Spleen (tissue), 11 donors: Measurements from ENCODE around the gene LRP2. TPM values are rescaled to one million over a fixed set of nuclear protein-coding genes. Genes with fewer than 3 reads are reported as not detected.

Experiments
- DNase-seq: peaks from one replicate; pipeline ENCODE4 v3.0.0-alpha.2; 2020
- H3K27ac ChIP-seq, 8 donors: fragments of 200-600 bp; sonication (generic) in 7 of 8; 1 replicate in 4 of 8; 2 replicates in 4 of 8; pipeline versions ENCODE4 v1.5.0 to v1.8.0; 2016 to 2021; ENCODE audit warnings: inconsistent platforms in 4 of 8, mild to moderate bottlenecking in 4 of 8, moderate library complexity in 1 of 8
- H3K27me3 ChIP-seq, 7 donors: fragments of 200-600 bp; sonication (generic) in 6 of 7; replicated peaks in 1 of 7; 1 replicate in 4 of 7; 2 replicates in 3 of 7; pipeline versions ENCODE4 v1.5.0 to v1.8.0; 2016 to 2021; ENCODE audit warnings: inconsistent platforms in 3 of 7, mild to moderate bottlenecking in 1 of 7
- H3K36me3 ChIP-seq, 6 donors: fragments of 200-600 bp; sonication (generic) in 5 of 6; 1 replicate in 4 of 6; 2 replicates in 2 of 6; pipeline versions ENCODE4 v1.5.0 to v1.8.0; 2016 to 2021; ENCODE audit warnings: inconsistent platforms in 2 of 6
- H3K4me1 ChIP-seq, 6 donors: fragments of 200-600 bp; sonication (generic) in 5 of 6; 1 replicate in 3 of 6; 2 replicates in 3 of 6; pipeline versions ENCODE4 v1.5.0 to v1.8.0; 2016 to 2021; ENCODE audit warnings: inconsistent platforms in 3 of 6
- H3K4me3 ChIP-seq, 8 donors: fragments of 200-600 bp; sonication (generic) in 7 of 8; 1 replicate in 4 of 8; 2 replicates in 4 of 8; pipeline versions ENCODE4 v1.5.0 to v1.8.0; 2016 to 2021; ENCODE audit warnings: inconsistent platforms in 4 of 8, mild to moderate bottlenecking in 4 of 8, moderate library complexity in 2 of 8
- H3K9me3 ChIP-seq, 8 donors: fragments of 200-600 bp; sonication (generic) in 7 of 8; 1 replicate in 4 of 8; 2 replicates in 4 of 8; pipeline versions ENCODE4 v1.5.0 to v1.8.0; 2016 to 2021; ENCODE audit warnings: inconsistent platforms in 4 of 8
- POLR2A ChIP-seq, 3 donors: fragments of 450-650 bp; IDR thresholded peaks; one replicate each; pipeline ENCODE4 v1.5.1; 2017; ENCODE audit warnings: antibody characterized with exemption in 3 of 3, mild to moderate bottlenecking in 1 of 3
- POLR2AphosphoS5 ChIP-seq, 3 donors: sonication (generic); formaldehyde crosslinking; IDR thresholded peaks; one replicate each; pipeline ENCODE4 v1.5.1; 2017; ENCODE audit warnings: antibody characterized with exemption in 3 of 3
- WGBS, 5 donors: extraction: QIAGEN DNeasy Blood & Tissue Kit in 3 of 5; methylation state at CpG; one replicate each; pipeline versions ENCODE4 v1.1.5 to v1.1.7; 2013 to 2018; 5-methylcytosine and 5-hydroxymethylcytosine counted together
- intact Hi-C: fragments of 100-400 bp; cut with DNase I; formaldehyde crosslinking; loops from one replicate; pipeline ENCODE4 v1.15.0; 2023; ENCODE audit warnings: low total_unique reads
- polyA plus RNA-seq, 3 donors: library from polyadenylated mRNA; stranded (reverse); fragments of 200-250 nt; gene quantifications; one replicate each; pipeline ENCODE4 v1.2.1, GENCODE V29; 2013
- total RNA-seq, 7 donors: library from RNA; depleted of rRNA in 3 of 7; stranded (reverse); fragments of >200 nt in 3 of 7; fragmentation: NEBNext Ultra II Directional in 4 of 7; extraction: Animal tissue kit (Norgen Biotek cat#: 25700) in 4 of 7; gene quantifications; one replicate each; pipeline versions ENCODE4 v1.1.0 to v1.2.1, GENCODE V29; 2016 to 2021
- TF ChIP-seq, protein P1 (sequence below), 11 experiments: fragments of 200-600 bp in 7 of 11; fragments of 450-650 bp in 4 of 11; sonication (generic) in 4 of 11; IDR thresholded peaks in 8 of 11; conservative IDR thresholded peaks in 3 of 11; 1 replicate in 7 of 11; 2 replicates in 4 of 11; pipeline versions ENCODE4 v1.4.0 to v1.8.0; 2016 to 2021; ENCODE audit warnings: antibody characterized with exemption in 11 of 11, inconsistent platforms in 4 of 11, mild to moderate bottlenecking in 1 of 11
- donor health status: healthy with polysubstance abuse.
- donor health status: DM: no; HTN: no; CAD: no; lungs with moderate emphysema.
- donor health status: DM: no; HTN: no; CAD: no.
- donor health status: Bipolar disorder and iron deficiency.
- donor health status: healthy.
- donor health status: DM: no; HTN: no; CAD: no.
- donor health status: DM: yes; HTN: yes; CAD: no.

LRP2 gene
- total and polyA plus RNA-seq, 10 donors = not detected

DNA sequence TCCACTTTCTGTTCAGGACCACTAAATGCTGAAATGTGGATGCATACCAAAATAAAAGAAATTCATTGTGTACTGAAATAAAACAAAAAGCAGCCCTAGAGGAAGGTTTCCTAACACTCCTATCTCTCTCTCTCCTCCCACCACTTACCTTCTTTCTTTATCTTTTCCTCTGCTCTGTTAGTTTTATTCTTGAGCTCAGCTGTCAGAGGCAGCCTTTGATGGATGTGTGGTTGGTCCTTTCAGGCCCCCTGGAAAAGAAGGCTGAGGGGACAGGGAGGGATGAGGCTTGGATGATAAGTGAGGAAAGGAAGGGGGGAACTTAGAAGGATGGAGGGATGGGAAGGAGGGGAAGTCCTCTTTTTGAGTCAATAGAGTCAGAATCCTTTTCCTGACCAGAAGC, 245.3 kb downstream of the LRP2 start:
- intact Hi-C loops = no loop called here
- no peak overlapping the region for H3K4me3 ChIP-seq
- no peaks in the 10 kb centered on the region for H3K27me3 ChIP-seq
- no peaks in the 10 kb centered on the region for H3K9me3 ChIP-seq
- DNase-seq = no peak
- H3K36me3 ChIP-seq = no peaks in the 10 kb centered on the region
- H3K27ac ChIP-seq = no peak overlapping the region
- TF ChIP-seq, protein P1, sequence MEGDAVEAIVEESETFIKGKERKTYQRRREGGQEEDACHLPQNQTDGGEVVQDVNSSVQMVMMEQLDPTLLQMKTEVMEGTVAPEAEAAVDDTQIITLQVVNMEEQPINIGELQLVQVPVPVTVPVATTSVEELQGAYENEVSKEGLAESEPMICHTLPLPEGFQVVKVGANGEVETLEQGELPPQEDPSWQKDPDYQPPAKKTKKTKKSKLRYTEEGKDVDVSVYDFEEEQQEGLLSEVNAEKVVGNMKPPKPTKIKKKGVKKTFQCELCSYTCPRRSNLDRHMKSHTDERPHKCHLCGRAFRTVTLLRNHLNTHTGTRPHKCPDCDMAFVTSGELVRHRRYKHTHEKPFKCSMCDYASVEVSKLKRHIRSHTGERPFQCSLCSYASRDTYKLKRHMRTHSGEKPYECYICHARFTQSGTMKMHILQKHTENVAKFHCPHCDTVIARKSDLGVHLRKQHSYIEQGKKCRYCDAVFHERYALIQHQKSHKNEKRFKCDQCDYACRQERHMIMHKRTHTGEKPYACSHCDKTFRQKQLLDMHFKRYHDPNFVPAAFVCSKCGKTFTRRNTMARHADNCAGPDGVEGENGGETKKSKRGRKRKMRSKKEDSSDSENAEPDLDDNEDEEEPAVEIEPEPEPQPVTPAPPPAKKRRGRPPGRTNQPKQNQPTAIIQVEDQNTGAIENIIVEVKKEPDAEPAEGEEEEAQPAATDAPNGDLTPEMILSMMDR (IDR thresholded peaks at IDR 0.05 in 8 of 11, conservative IDR thresholded peaks at IDR 0.05 in 3 of 11) = no peak
- TF ChIP-seq POLR2AphosphoS5 (IDR thresholded peaks at IDR 0.05) = no peak
- TF ChIP-seq POLR2A (IDR thresholded peaks at IDR 0.05) = no peak
- H3K4me1 ChIP-seq = no peaks in the 10 kb centered on the region

DNA sequence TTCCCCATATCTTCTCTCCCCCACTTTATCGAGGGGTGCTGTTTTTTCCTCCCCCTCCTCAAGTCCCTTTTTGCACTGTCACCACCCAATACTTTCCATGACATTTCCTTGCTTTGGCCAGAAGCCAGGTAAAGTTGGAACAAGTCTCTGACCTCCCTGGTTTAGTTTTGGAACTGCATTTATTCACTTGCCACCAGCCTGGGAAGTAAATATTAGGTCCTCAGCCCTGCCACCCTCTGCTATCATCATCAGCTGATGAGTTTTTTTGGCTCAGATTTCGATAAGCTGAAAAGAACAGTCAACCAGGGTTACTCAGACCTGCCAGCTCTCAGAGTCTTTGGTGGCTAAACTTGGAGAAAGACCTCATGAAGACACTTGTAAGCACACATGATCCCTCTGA, 246.0 kb downstream of the LRP2 start:
- Histone ChIP-seq H3K27ac (no peak overlapping the region), H3K27me3 (no peaks in the 10 kb centered on the region), H3K4me1 (no peaks in the 10 kb centered on the region), H3K36me3 (no peaks in the 10 kb centered on the region), H3K9me3 (no peaks in the 10 kb centered on the region), H3K4me3 (no peak overlapping the region)
- no peak for TF ChIP-seq POLR2AphosphoS5 (IDR thresholded peaks at IDR 0.05)
- TF ChIP-seq, protein P1 (IDR thresholded peaks at IDR 0.05 in 8 of 11, conservative IDR thresholded peaks at IDR 0.05 in 3 of 11) = no peak
- TF ChIP-seq POLR2A (IDR thresholded peaks at IDR 0.05) = no peak
- WGBS, 5 donors = 40 to 54% (median 42%) methylated on average over 2 of the region's 2 CpGs
- DNase-seq = no peak
- intact Hi-C loops = no loop called here

DNA sequence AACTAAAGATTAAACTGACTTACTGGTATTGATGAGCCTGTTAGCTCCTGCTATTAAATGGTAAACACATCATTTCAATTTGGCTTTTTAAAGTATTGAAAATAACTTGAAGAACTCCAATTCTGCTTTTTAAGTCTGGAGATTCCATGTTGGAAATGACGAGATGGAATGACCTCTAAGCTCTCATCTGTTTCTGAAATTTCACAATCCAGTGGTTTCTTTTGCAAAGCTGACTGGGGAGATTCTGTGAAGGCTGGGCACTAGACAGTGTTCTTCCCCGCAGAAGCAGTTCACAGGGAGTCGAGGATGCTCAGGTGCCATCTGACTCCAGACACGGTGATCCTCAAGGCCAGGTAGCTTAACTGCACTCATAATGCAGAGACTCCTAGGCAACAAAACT, 248.3 kb downstream of the LRP2 start:
- TF ChIP-seq, protein P1 (IDR thresholded peaks at IDR 0.05 in 8 of 11, conservative IDR thresholded peaks at IDR 0.05 in 3 of 11) = no peak
- no peak for TF ChIP-seq POLR2A (IDR thresholded peaks at IDR 0.05)
- no peak for TF ChIP-seq POLR2AphosphoS5 (IDR thresholded peaks at IDR 0.05)
- Histone ChIP-seq H3K9me3 (no peaks in the 10 kb centered on the region), H3K27ac (no peak overlapping the region), H3K4me3 (no peak overlapping the region), H3K27me3 (peaks cover 0 to 17% (median 0%) of the 10 kb centered on the region in 7 donors), H3K36me3 (no peaks in the 10 kb centered on the region), H3K4me1 (peaks cover 0 to 21% (median 15%) of the 10 kb centered on the region in 6 donors)
- intact Hi-C loops = no loop called here
- 55 to 82% (median 69%) methylated on average over 4 of the region's 4 CpGs for WGBS, 5 donors
- DNase-seq = no peak

DNA sequence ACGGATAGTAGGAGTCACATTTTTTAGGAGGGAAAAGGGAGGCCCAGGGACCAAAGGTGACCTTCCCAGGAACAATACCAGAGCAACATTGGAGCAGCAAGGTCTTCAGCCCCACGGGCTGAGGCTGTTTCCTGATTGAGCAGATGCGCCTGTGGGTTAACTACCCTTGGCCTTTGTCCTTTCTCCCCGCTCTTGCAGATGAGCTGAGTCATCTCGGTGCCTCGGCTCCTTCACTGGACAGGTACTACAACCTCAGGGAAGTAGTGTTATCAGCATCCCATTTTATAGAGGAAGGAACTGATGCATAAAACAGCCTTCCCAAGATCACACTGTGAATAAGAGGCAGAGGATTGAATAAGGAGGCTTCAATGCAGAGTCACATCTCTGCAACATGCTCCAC, 249.5 kb downstream of the LRP2 start:
- no peaks in the 10 kb centered on the region for H3K9me3 ChIP-seq
- no peak for DNase-seq
- intact Hi-C loops = no loop called here
- no peaks in the 10 kb centered on the region for H3K36me3 ChIP-seq
- TF ChIP-seq POLR2AphosphoS5 (IDR thresholded peaks at IDR 0.05) (no peak), POLR2A (IDR thresholded peaks at IDR 0.05) (no peak)
- TF ChIP-seq, protein P1 (IDR thresholded peaks at IDR 0.05 in 8 of 11, conservative IDR thresholded peaks at IDR 0.05 in 3 of 11) = no peak
- H3K4me3 ChIP-seq = no peak overlapping the region
- 67 to 82% (median 77%) methylated on average over 6 of the region's 6 CpGs for WGBS, 5 donors
- H3K27me3 ChIP-seq = peaks cover 0 to 17% (median 0%) of the 10 kb centered on the region in 7 donors
- H3K27ac ChIP-seq = no peak overlapping the region
- H3K4me1 ChIP-seq = peaks cover 0 to 33% (median 26%) of the 10 kb centered on the region in 6 donors
